ENCODE data around the gene SUGP2.
A peak's percentile ranks its signal among the peaks of the same experiment; 100 is the strongest.
"Not testable (repeated sequence)": the region's sequence is repeated elsewhere in the genome, so short reads cannot be mapped to it uniquely, and the experiment has no call there.

The SUGP2 gene

GRCh38 chr19:18987456-18987855 lies 45.9 kb downstream of the SUGP2 start:
- DNase-seq, result no peak

- no peak for DNase-seq
These were observed 48.1 kb downstream of the SUGP2 start for GRCh38 chr19:18985257-18985656.

- DNase-seq, result no peak
These were observed 49.1 kb downstream of the SUGP2 start for GRCh38 chr19:18984251-18984650.

GRCh38 chr19:18982669-18983068 lies 50.6 kb downstream of the SUGP2 start:
- no peak for DNase-seq

GRCh38 chr19:18980432-18981020 lies 52.8 kb downstream of the SUGP2 start:
- DNase-seq, result no peak

- no peak for DNase-seq
These were observed 54.7 kb downstream of the SUGP2 start for GRCh38 chr19:18978616-18979015.

- DNase-seq, result no peak
These were observed 57.4 kb downstream of the SUGP2 start for GRCh38 chr19:18975869-18976268.

- DNase-seq, result no peak
These were observed 58.3 kb downstream of the SUGP2 start for GRCh38 chr19:18975011-18975410.

GRCh38 chr19:18972851-18973250 lies 60.5 kb downstream of the SUGP2 start:
- no peak for DNase-seq

- DNase-seq, result no peak
These were observed 61.0 kb downstream of the SUGP2 start for GRCh38 chr19:18972301-18972811.

GRCh38 chr19:18969931-18970659 lies 63.2 kb downstream of the SUGP2 start:
- DNase-seq, result no peak

- no peak for DNase-seq
These were observed 65.8 kb downstream of the SUGP2 start for GRCh38 chr19:18967358-18968146.

- no peak for DNase-seq
These were observed 67.0 kb downstream of the SUGP2 start for GRCh38 chr19:18966307-18966706.

GRCh38 chr19:18964121-18964520 lies 69.2 kb downstream of the SUGP2 start:
- DNase-seq, result no peak

- DNase-seq, result peak in 1 of 2 experiments; percentile 26
These were observed 71.3 kb downstream of the SUGP2 start for GRCh38 chr19:18961767-18962620.

GRCh38 chr19:18960370-18960769 lies 72.9 kb downstream of the SUGP2 start:
- DNase-seq, result no peak

- DNase-seq, result no peak
These were observed 78.3 kb downstream of the SUGP2 start for GRCh38 chr19:18955042-18955441.

GRCh38 chr19:18954094-18954493 lies 79.2 kb downstream of the SUGP2 start:
- no peak for DNase-seq

GRCh38 chr19:18952364-18953003 lies 80.8 kb downstream of the SUGP2 start:
- DNase-seq, result not testable (repeated sequence)

GRCh38 chr19:18951721-18952281 lies 81.5 kb downstream of the SUGP2 start:
- DNase-seq, result no peak

GRCh38 chr19:18949858-18950257 lies 83.5 kb downstream of the SUGP2 start:
- no peak for DNase-seq

GRCh38 chr19:18948976-18949356 lies 84.4 kb downstream of the SUGP2 start:
- DNase-seq, result no peak

Data from activated T-cell treated with anti-CD3 and anti-CD28 coated beads, Interleukin-2, amount 50 U/mL, for 48 hours (primary cell).